ENCODE data around the gene NOS3.

The NOS3 gene

DNA sequence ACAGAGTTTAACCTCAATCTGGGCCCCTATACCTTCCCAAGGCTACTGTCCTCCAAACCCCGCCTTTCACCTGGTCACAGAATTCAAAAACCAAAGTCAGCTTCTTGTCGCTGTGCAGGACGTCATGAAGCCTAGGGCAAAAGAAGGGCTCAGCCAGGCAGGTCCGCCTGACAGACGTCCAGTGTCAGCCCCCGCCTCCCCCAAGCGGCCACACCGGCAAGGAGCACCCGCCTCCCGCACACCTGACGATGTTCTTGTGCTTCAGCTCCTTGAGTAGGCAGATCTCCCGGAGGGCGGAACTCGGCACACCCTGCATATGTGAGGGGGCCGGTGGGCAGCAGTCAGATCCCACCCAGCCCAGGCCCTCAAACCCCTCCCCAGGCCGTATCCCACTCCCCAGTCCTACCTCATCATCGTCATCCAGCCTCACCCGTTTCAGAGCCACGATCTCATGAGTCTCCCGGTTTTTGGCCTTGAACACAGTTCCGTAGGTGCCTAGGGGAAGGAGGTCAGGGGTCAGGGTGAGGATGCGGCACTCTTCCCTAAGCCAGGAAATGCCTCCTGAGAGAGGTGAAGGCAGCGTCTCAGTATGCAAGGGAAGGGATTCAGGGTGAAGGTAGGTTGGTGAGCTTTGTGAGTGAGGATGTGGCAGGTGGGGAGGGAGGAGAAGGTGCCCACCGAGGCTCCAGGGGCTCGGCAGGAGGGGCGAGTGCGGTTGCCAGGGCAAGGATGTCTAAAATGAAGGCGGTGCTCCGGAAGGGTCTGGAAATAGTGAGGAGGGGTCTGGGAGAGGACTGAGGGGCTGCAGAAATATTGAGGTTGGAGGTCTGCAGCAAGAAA lies 66.1 kb downstream of the NOS3 start:
- DNase-seq (ENCODE audit: low read depth) = peak; percentile 47
- H3K4me3 ChIP-seq (ENCODE audit: low read length) = peak overlapping the region; percentile 96
- TF ChIP-seq, protein P1, sequence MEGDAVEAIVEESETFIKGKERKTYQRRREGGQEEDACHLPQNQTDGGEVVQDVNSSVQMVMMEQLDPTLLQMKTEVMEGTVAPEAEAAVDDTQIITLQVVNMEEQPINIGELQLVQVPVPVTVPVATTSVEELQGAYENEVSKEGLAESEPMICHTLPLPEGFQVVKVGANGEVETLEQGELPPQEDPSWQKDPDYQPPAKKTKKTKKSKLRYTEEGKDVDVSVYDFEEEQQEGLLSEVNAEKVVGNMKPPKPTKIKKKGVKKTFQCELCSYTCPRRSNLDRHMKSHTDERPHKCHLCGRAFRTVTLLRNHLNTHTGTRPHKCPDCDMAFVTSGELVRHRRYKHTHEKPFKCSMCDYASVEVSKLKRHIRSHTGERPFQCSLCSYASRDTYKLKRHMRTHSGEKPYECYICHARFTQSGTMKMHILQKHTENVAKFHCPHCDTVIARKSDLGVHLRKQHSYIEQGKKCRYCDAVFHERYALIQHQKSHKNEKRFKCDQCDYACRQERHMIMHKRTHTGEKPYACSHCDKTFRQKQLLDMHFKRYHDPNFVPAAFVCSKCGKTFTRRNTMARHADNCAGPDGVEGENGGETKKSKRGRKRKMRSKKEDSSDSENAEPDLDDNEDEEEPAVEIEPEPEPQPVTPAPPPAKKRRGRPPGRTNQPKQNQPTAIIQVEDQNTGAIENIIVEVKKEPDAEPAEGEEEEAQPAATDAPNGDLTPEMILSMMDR (IDR thresholded peaks at IDR 0.05; ENCODE audit: insufficient read depth, low read depth, low read length, missing control alignments) = no peak

DNA sequence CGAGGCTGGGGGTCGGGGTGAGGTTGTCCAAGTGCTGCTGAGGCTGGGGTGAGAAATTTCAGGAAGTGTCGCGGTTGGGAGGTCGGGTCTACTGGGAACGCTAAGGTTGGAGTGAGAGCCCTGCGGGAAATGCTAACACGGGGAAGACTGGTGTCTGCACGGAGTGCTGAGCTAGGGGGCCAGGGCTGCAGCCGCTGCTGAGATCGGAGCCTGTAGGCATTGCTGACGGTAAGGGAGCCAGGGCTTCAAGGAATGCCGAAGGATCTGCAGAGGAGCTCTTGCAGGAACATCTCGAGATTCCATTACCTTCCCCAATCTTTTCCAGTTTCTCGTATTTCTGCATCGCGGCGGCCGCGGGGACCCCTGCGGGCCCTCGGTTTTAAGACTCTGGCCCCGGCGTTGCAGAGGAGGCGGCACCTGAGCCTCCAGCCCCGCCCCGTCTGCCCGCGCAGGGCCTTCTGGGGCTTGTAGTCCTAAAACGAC lies 66.7 kb downstream of the NOS3 start, which contains the start of gene CDK5:
Gene CDK5, minus strand, starts transcription at position 392 of the 483 bp plus-strand sequence. Its CDS starts 49 bp downstream, at position 343.
- DNase-seq (ENCODE audit: low read depth) = peak; percentile 25
- TF ChIP-seq, protein P1 (IDR thresholded peaks at IDR 0.05; ENCODE audit: insufficient read depth, low read depth, low read length, missing control alignments) = no peak
- H3K4me3 ChIP-seq (ENCODE audit: low read length) = peak within 1 kb of the TSS; percentile 96

DNA sequence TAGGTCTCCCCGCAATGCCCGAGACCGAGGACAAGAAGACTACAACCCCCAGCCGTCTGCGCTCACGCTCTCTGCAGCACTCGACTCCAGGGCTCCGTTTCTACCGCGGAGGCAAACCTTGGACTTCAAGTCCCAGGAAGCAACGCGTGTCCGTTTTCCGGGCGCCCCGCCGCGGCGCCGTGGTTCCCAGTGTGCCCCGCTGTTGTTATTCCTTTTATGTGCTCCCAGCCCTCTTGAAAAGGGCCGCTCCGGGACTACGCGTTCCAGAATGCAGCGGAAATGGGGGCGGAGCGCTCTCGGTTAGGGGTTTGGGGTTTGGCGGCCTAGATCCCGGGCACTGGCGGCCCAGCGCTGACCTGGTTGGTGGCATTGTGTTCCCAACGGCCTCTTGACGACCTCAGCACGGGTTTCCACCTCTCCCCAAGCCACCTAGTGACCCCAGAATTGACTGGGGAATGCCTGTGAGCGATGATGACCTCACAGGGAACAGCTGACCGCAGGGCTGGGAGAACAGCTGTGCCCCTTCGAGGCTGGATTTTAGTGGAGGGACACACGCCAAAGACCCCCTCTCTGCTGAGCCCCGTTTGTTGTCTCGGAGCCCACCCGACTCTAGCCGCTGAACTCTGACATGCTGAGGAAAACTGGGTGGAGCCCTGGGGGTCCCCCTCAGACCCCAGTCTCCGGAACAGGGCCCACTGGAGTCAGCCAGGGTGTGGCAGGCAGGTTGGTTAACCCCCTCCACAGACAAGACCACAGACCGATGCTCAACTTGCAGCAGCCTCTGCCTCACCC lies 67.4 kb downstream of the NOS3 start:
- H3K4me3 ChIP-seq (ENCODE audit: low read length) = peak overlapping the region; percentile 96
- peak; percentile 100 for DNase-seq (ENCODE audit: low read depth)
- TF ChIP-seq, protein P1 (IDR thresholded peaks at IDR 0.05; ENCODE audit: insufficient read depth, low read depth, low read length, missing control alignments) = no peak

DNA sequence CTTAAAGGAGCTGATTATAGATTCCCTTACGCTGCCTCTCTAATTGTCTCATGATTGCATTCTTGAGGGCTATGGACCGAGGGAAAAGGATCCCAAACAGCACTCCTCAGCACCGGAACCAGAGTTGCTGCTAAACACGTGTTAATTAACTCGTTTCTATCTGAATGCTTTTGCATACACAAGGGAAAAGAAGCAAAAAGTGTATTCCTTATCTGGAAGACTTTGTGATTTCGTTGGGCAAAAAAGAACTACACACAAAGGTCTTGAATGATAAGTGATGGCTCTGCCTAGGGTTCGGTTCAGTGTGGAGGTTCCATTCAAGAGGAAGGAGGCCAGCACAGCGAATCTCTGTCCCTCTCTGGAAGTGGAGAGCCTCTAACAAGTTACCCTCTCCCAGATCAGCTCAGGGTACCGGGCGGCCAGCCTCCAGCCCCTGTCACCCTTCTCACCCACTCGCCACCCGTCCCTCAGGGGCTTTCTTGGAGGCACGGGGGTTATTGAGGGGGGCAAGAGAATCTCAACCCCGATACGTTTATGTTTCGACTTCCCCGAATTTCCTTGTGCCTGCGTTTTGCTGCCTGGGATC lies 68.1 kb downstream of the NOS3 start:
- TF ChIP-seq, protein P1 (IDR thresholded peaks at IDR 0.05; ENCODE audit: insufficient read depth, low read depth, low read length, missing control alignments) = no peak
- DNase-seq (ENCODE audit: low read depth) = peak; percentile 27
- H3K4me3 ChIP-seq (ENCODE audit: low read length) = peak overlapping the region; percentile 96

DNA sequence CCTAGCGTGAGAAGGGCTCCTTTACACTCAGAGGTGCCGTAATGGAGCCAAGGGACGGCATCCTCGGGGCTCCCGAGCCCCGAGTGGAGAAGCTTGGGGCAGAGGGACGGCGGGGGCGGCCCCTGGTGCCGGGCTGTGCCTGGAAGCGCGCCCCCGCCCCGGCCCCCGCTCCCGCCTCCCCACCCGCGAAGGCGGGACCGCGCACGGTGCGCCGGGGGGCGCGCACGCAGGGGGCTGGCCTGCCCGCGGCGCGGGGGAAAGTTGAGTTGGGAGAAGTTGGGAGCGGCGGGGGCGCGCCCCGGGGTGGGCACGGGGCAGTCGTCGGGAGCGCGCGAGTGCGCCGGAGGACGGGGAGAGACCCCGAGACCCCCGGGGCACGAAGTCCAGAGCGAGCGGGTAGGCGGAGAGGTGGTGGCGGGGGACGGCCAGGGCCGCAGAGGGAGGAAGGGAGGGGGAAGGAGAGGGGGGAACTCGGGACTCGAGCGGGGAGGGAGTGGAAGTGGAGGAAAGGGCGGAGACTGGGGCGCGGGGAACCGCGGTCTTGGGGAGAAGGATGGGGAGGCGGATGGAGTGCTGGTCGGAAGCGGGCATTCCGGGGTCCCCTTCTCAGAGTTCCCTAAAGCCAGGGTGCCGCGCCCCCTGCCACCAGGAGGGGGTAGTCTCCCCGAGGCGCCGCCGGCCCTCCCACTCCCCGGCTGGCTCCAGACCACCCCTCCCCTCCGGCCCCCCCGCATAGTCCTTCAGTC lies 68.7 kb downstream of the NOS3 start, which contains the start of gene SLC4A2:
Gene SLC4A2, plus strand, starts transcription at position 223 of the 746 bp plus-strand sequence. CDS start 2,399 bp downstream, outside the sequence.
- peak; percentile 69 for DNase-seq (ENCODE audit: low read depth)
- H3K4me3 ChIP-seq (ENCODE audit: low read length) = peak within 1 kb of the TSS; percentile 96
- TF ChIP-seq, protein P1 (IDR thresholded peaks at IDR 0.05; ENCODE audit: insufficient read depth, low read depth, low read length, missing control alignments) = peak; percentile 43

DNA sequence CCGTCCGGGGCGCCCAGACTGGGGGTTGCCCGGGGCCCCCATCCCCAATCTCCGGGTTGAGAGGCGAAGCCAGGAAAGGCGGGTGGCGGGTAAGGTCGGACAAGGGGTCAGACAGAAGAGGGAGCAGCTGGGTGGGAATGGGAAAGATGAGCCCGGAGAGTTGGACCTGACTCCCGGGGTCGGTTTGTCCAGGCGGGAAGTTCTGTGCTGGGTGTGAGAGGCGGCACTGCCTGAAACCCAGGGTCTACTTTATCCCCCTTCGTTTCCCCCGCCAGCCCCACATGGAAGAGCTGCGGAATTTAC lies 69.2 kb downstream of the NOS3 start:
- no peak for DNase-seq (ENCODE audit: low read depth)
- TF ChIP-seq, protein P1 (IDR thresholded peaks at IDR 0.05; ENCODE audit: insufficient read depth, low read depth, low read length, missing control alignments) = no peak
- H3K4me3 ChIP-seq (ENCODE audit: low read length) = peak overlapping the region; percentile 96
